Breast epithelium (tissue), 4 donors: ENCODE data around the gene OR7G3. TPM values are rescaled to one million over a fixed set of nuclear protein-coding genes. Genes with fewer than 3 reads are reported as not detected.

Experiments used
- DNase-seq, 2 donors: peaks; one replicate each; pipeline ENCODE4 v3.0.0-alpha.2; 2019; ENCODE audit warnings: low spot score in 2 of 2
- H3K27ac ChIP-seq, 2 donors: fragments of 200-600 bp; sonication (generic) in 1 of 2; one replicate each; pipeline ENCODE4 v1.5.1; 2016 to 2019; ENCODE audit warnings: mild to moderate bottlenecking in 1 of 2
- H3K27me3 ChIP-seq, 2 donors: fragments of 200-600 bp; sonication (generic) in 1 of 2; one replicate each; pipeline versions ENCODE4 v1.5.1 to v1.6.0; 2017 to 2019; ENCODE audit warnings: control low read depth in 1 of 2, mild to moderate bottlenecking in 1 of 2
- H3K36me3 ChIP-seq: fragments of 200-600 bp; one replicate; pipeline ENCODE4 v1.5.1; 2019
- H3K4me1 ChIP-seq, 2 donors: fragments of 200-600 bp; sonication (generic); one replicate each; pipeline ENCODE4 v1.5.1; 2016 to 2019; ENCODE audit warnings: control low read depth in 1 of 2
- H3K4me3 ChIP-seq, 3 donors: fragments of 200-600 bp; sonication (generic); 1 replicate in 2 of 3; 2 replicates in 1 of 3; pipeline ENCODE4 v1.5.1; 2016 to 2019; ENCODE audit warnings: mild to moderate bottlenecking in 3 of 3, moderate library complexity in 2 of 3
- H3K9me3 ChIP-seq, 2 donors: fragments of 200-600 bp; sonication (generic) in 1 of 2; one replicate each; pipeline ENCODE4 v1.5.1; 2016 to 2019; ENCODE audit warnings: control low read depth in 1 of 2
- CTCF ChIP-seq, 3 donors: fragments of 450-650 bp; IDR thresholded peaks; one replicate each; pipeline ENCODE4 v1.5.1; 2016 to 2017; ENCODE audit warnings: antibody characterized with exemption in 3 of 3, mild to moderate bottlenecking in 3 of 3, moderate library complexity in 3 of 3
- POLR2A ChIP-seq: fragments of 450-650 bp; IDR thresholded peaks from one replicate; pipeline ENCODE4 v1.6.1; 2016; ENCODE audit warnings: antibody characterized with exemption, mild to moderate bottlenecking, moderate library complexity
- POLR2AphosphoS5 ChIP-seq, 3 donors: sonication (generic); formaldehyde crosslinking; IDR thresholded peaks; one replicate each; pipeline ENCODE4 v1.6.1; 2017; ENCODE audit warnings: antibody characterized with exemption in 3 of 3
- intact Hi-C: fragments of 100-400 bp; cut with DNase I; formaldehyde crosslinking; loops from one replicate; pipeline ENCODE4 v1.15.1; 2023; ENCODE audit warnings: low total_unique reads
- total RNA-seq, 3 donors: library from RNA; depleted of rRNA; stranded (reverse); fragments of >200 nt; gene quantifications; one replicate each; pipeline ENCODE4 v1.1.0, GENCODE V29; 2016

The OR7G3 gene
- total RNA-seq, 3 donors from 2014 or later = not detected

- Histone ChIP-seq H3K9me3 (peaks cover 13 to 14% of the 10 kb centered on the region in 2 donors), H3K36me3 (no peaks in the 10 kb centered on the region), H3K27ac (peak within 1 kb of the TSS; percentile 92 to 93), H3K4me3 (peak within 1 kb of the TSS; percentile 76 to 93 (median 79)), H3K27me3 (no peaks in the 10 kb centered on the region), H3K4me1 (peaks cover 0 to 8% of the 10 kb centered on the region in 2 donors)
- intact Hi-C loops = no loop called here
- TF ChIP-seq POLR2AphosphoS5 (IDR thresholded peaks at IDR 0.05) (peak; percentile 72 to 92 (median 78)), CTCF (IDR thresholded peaks at IDR 0.05) (no peak), POLR2A (peak; percentile 35)
- peak; percentile 87 to 91 for DNase-seq
Measured at GRCh38 chr19:9140159-9140874, 13.6 kb upstream of the OR7G3 start, which contains the start of gene ZNF317. Gene ZNF317 (plus strand): TSS chr19:9140397. CDS start chr19:9156017, 15,620 bp downstream.

GRCh38 chr19:9139609-9140158 is 12.9 kb upstream of the OR7G3 start:
- TF ChIP-seq POLR2AphosphoS5 (IDR thresholded peaks at IDR 0.05) = no peak
- no peak for TF ChIP-seq POLR2A
- TF ChIP-seq CTCF (IDR thresholded peaks at IDR 0.05) = no peak
- Histone ChIP-seq H3K4me1 (peaks cover 0 to 8% of the 10 kb centered on the region in 2 donors), H3K4me3 (peak overlapping the region; percentile 76 to 93 (median 79)), H3K36me3 (no peaks in the 10 kb centered on the region), H3K9me3 (peaks cover 7% of the 10 kb centered on the region in 2 donors), H3K27me3 (no peaks in the 10 kb centered on the region), H3K27ac (peak overlapping the region; percentile 92 to 93)
- no peak for DNase-seq
- intact Hi-C loops = no loop called here

GRCh38 chr19:9132422-9132821 is 5.7 kb upstream of the OR7G3 start:
- no peaks in the 10 kb centered on the region for H3K9me3 ChIP-seq
- TF ChIP-seq POLR2AphosphoS5 (IDR thresholded peaks at IDR 0.05) (no peak), POLR2A (no peak), CTCF (IDR thresholded peaks at IDR 0.05) (no peak)
- H3K36me3 ChIP-seq = no peaks in the 10 kb centered on the region
- DNase-seq = no peak
- no peaks in the 10 kb centered on the region for H3K4me1 ChIP-seq
- no peak overlapping the region for H3K4me3 ChIP-seq
- intact Hi-C loops = no loop called here
- peaks cover 0 to 4% of the 10 kb centered on the region in 2 donors for H3K27me3 ChIP-seq
- no peak overlapping the region for H3K27ac ChIP-seq

- intact Hi-C loops = no loop called here
- no peaks in the 10 kb centered on the region for H3K9me3 ChIP-seq
- H3K36me3 ChIP-seq = no peaks in the 10 kb centered on the region
- H3K27ac ChIP-seq = no peak overlapping the region
- no peak for TF ChIP-seq CTCF (IDR thresholded peaks at IDR 0.05)
- TF ChIP-seq POLR2A = no peak
- no peak for TF ChIP-seq POLR2AphosphoS5 (IDR thresholded peaks at IDR 0.05)
- no peak overlapping the region for H3K4me3 ChIP-seq
- no peaks in the 10 kb centered on the region for H3K4me1 ChIP-seq
- no peak for DNase-seq
- peaks cover 0 to 7% of the 10 kb centered on the region in 2 donors for H3K27me3 ChIP-seq
Measured at GRCh38 chr19:9130965-9131364, 4.2 kb upstream of the OR7G3 start.

GRCh38 chr19:9128171-9128570 is 1.4 kb upstream of the OR7G3 start:
- no peak for DNase-seq
- H3K27ac ChIP-seq = no peak overlapping the region
- no peak overlapping the region for H3K4me3 ChIP-seq
- H3K36me3 ChIP-seq = no peaks in the 10 kb centered on the region
- H3K27me3 ChIP-seq = peaks cover 0 to 7% of the 10 kb centered on the region in 2 donors
- no peaks in the 10 kb centered on the region for H3K4me1 ChIP-seq
- no peaks in the 10 kb centered on the region for H3K9me3 ChIP-seq
- TF ChIP-seq CTCF (IDR thresholded peaks at IDR 0.05) (no peak), POLR2AphosphoS5 (IDR thresholded peaks at IDR 0.05) (no peak), POLR2A (no peak)
- intact Hi-C loops = no loop called here
